SK-N-SH (cell line): ENCODE data around the gene RABEP2. TPM values are rescaled to one million over a fixed set of nuclear protein-coding genes. Genes with fewer than 3 reads are reported as not detected.

Experiments
- CTCF ChIA-PET: fragments of 300-600, 350-600 bp; formaldehyde crosslinking; extraction: SDS; loops from one replicate; lab custom pipeline; 2021; lab: Yijun Ruan, JAX
- POLR2A ChIA-PET: fragments of 350-600 bp; sonication (Branson Sonifier 250); formaldehyde crosslinking; extraction: SDS; loops from one replicate; lab custom pipeline; 2020; ENCODE audit warnings: antibody characterized with exemption, inconsistent platforms; lab: Yijun Ruan, JAX
- DNase-seq: peaks from one replicate; pipeline ENCODE4 v3.0.0; 2012
- H2AFZ ChIP-seq: fragments of 200-600 bp; sonication (generic); 2 replicates; pipeline ENCODE4 v1.8.1; 2016; ENCODE audit warnings: antibody characterized with exemption, mild to moderate bottlenecking, low read depth
- H3F3A ChIP-seq: fragments of 200-600 bp; sonication (generic); replicated peaks from 2 replicates; pipeline ENCODE3; 2016; ENCODE audit warnings: antibody characterized with exemption, mild to moderate bottlenecking; ENCODE audit not compliant: insufficient read depth
- H3K27ac ChIP-seq, 2 experiments: fragments of 200-500 bp in 1 of 2; fragments of 200-600 bp in 1 of 2; sonication (Bioruptor generic) in 1 of 2; sonication (generic), shearing (Covaris generic) in 1 of 2; 2 replicates each; pipeline versions ENCODE4 v1.5.1 to v1.6.1; 2014 to 2016; ENCODE audit warnings: low read depth in 2 of 2, inconsistent platforms in 1 of 2, low read length in 1 of 2, mild to moderate bottlenecking in 1 of 2, mixed read lengths in 1 of 2
- H3K27me3 ChIP-seq: fragments of 200-600 bp; sonication (generic), shearing (Covaris generic); 2 replicates; pipeline ENCODE4 v1.6.1; 2016; ENCODE audit warnings: mixed run types; ENCODE audit not compliant: insufficient read depth
- H3K36me3 ChIP-seq, 2 experiments: fragments of 200-500 bp in 1 of 2; fragments of 200-600 bp in 1 of 2; sonication (Bioruptor generic) in 1 of 2; sonication (generic) in 1 of 2; replicated peaks in 1 of 2; 2 replicates each; pipeline versions ENCODE3 to v1.5.1; 2014 to 2016; ENCODE audit warnings: low read length in 1 of 2, mild to moderate bottlenecking in 1 of 2; ENCODE audit not compliant: insufficient read depth in 2 of 2, control insufficient read depth in 1 of 2
- H3K4me1 ChIP-seq, 2 experiments: fragments of 200-500 bp in 1 of 2; fragments of 200-600 bp in 1 of 2; sonication (Bioruptor generic) in 1 of 2; sonication (generic), shearing (Covaris generic) in 1 of 2; 2 replicates each; pipeline versions ENCODE4 v1.5.1 to v1.6.1; 2014 to 2016; ENCODE audit warnings: low read depth in 1 of 2, low read length in 1 of 2, mixed run types in 1 of 2; ENCODE audit not compliant: insufficient read depth in 2 of 2, control insufficient read depth in 1 of 2
- H3K4me2 ChIP-seq: fragments of 200-600 bp; sonication (generic), shearing (Covaris generic); 2 replicates; pipeline ENCODE4 v1.6.1; 2017; ENCODE audit warnings: mixed run types
- H3K4me3 ChIP-seq, 2 experiments: fragments of 200-500 bp in 1 of 2; fragments of 200-600 bp in 1 of 2; sonication (Bioruptor generic) in 1 of 2; sonication (generic), shearing (Covaris generic) in 1 of 2; 2 replicates each; pipeline versions ENCODE4 v1.5.1 to v1.8.1; 2014 to 2016; ENCODE audit warnings: low read depth in 2 of 2, inconsistent platforms in 1 of 2, low read length in 1 of 2, mild to moderate bottlenecking in 1 of 2, mixed read lengths in 1 of 2, moderate library complexity in 1 of 2
- H3K79me2 ChIP-seq: fragments of 200-600 bp; sonication (generic); 2 replicates; pipeline ENCODE4 v1.8.1; 2017; ENCODE audit warnings: mild to moderate bottlenecking; ENCODE audit not compliant: insufficient read depth
- H3K9ac ChIP-seq: fragments of 200-600 bp; sonication (generic); 2 replicates; pipeline ENCODE4 v1.6.1; 2017; ENCODE audit warnings: mixed run types
- H3K9me2 ChIP-seq: fragments of 200-600 bp; sonication (generic); 2 replicates; pipeline ENCODE4 v1.6.1; 2017; ENCODE audit warnings: mixed run types
- H3K9me3 ChIP-seq: fragments of 200-600 bp; sonication (generic); 2 replicates; pipeline ENCODE4 v1.6.1; 2017; ENCODE audit warnings: mixed run types, mild to moderate bottlenecking, moderate library complexity
- H4K20me1 ChIP-seq: fragments of 200-600 bp; sonication (generic); 2 replicates; pipeline ENCODE4 v1.6.1; 2017; ENCODE audit warnings: mild to moderate bottlenecking, mixed run types; ENCODE audit not compliant: insufficient read depth
- ELF1 ChIP-seq: IDR thresholded peaks from 2 replicates; pipeline ENCODE4 v1.4.0; 2012
- EP300 ChIP-seq, 2 experiments: IDR thresholded peaks; 2 replicates each; pipeline versions ENCODE4 v1.4.0 to v1.6.1; 2012; ENCODE audit warnings: borderline replicate concordance in 1 of 2, low read depth in 1 of 2, low read length in 1 of 2
- FOSL2 ChIP-seq: IDR thresholded peaks from 2 replicates; pipeline ENCODE4 v1.4.0; 2012; ENCODE audit warnings: low read depth, mild to moderate bottlenecking, moderate library complexity, borderline replicate concordance
- JUND ChIP-seq: IDR thresholded peaks from 2 replicates; pipeline ENCODE4 v1.4.0; 2012
- NFIC ChIP-seq: IDR thresholded peaks from 2 replicates; pipeline ENCODE4 v1.4.0; 2012; ENCODE audit warnings: borderline replicate concordance
- NRF1 ChIP-seq: IDR thresholded peaks from 2 replicates; pipeline ENCODE4 v1.6.1; 2012; ENCODE audit warnings: low read depth, mild to moderate bottlenecking, low read length
- POLR2AphosphoS5 ChIP-seq: IDR thresholded peaks from 2 replicates; pipeline ENCODE4 v1.6.1; 2012; ENCODE audit warnings: low read depth, low read length
- RCOR1 ChIP-seq: fragments of 150-350 bp; IDR thresholded peaks from 2 replicates; pipeline ENCODE4 v1.6.1; 2017; ENCODE audit warnings: antibody characterized with exemption, low read length
- SMC3 ChIP-seq: IDR thresholded peaks from 2 replicates; pipeline ENCODE4 v1.6.1; 2012; ENCODE audit warnings: low read depth, low read length, improper control_type of control experiment
- TAF1 ChIP-seq: IDR thresholded peaks from 2 replicates; pipeline ENCODE4 v1.6.1; 2012; ENCODE audit warnings: low read depth, mild to moderate bottlenecking, low read length, moderate library complexity, borderline replicate concordance
- TCF12 ChIP-seq: IDR thresholded peaks from 2 replicates; pipeline ENCODE4 v1.4.0; 2012
- TEAD4 ChIP-seq: IDR thresholded peaks from 2 replicates; pipeline ENCODE4 v1.4.0; 2012; ENCODE audit warnings: mild to moderate bottlenecking, borderline replicate concordance; ENCODE audit not compliant: insufficient read depth
- YY1 ChIP-seq: IDR thresholded peaks from 2 replicates; pipeline ENCODE4 v1.4.0; 2012; ENCODE audit warnings: low read depth, mild to moderate bottlenecking
- ZBTB33 ChIP-seq: IDR thresholded peaks from 2 replicates; pipeline ENCODE4 v1.4.0; 2012; ENCODE audit warnings: low read depth, borderline replicate concordance
- WGBS: methylation state at CpG from one replicate; pipeline ENCODE4 v1.1.6; 2017; ENCODE audit warnings: low lambda C conversion rate; 5-methylcytosine and 5-hydroxymethylcytosine counted together
- polyA plus RNA-seq, 3 experiments: library from polyadenylated mRNA; depleted of rRNA; stranded (reverse); fragments of >200 nt; gene quantifications; 2 replicates each; pipeline ENCODE4 v1.2.3, GENCODE V29; 2012
- TF ChIP-seq, protein P1 (sequence below): fragments of 150-350 bp; IDR thresholded peaks from 2 replicates; pipeline ENCODE4 v1.6.1; 2016; ENCODE audit warnings: mild to moderate bottlenecking, low read depth, low read length
- TF ChIP-seq, protein P2 (sequence below): IDR thresholded peaks from 2 replicates; pipeline ENCODE4 v1.4.0; 2012; ENCODE audit warnings: low read depth
- TF ChIP-seq, protein P3 (sequence below): IDR thresholded peaks from 2 replicates; pipeline ENCODE4 v1.4.0; 2012; ENCODE audit warnings: low read depth, borderline replicate concordance
- TF ChIP-seq, protein P4 (sequence below): IDR thresholded peaks from 2 replicates; pipeline ENCODE4 v1.6.1; 2012; ENCODE audit warnings: mild to moderate bottlenecking, low read depth, low read length, moderate library complexity

The RABEP2 gene
- polyA plus RNA-seq, 1 of the 3 experiments (the other 2 are of a cell fraction) = 46.1 TPM

DNA sequence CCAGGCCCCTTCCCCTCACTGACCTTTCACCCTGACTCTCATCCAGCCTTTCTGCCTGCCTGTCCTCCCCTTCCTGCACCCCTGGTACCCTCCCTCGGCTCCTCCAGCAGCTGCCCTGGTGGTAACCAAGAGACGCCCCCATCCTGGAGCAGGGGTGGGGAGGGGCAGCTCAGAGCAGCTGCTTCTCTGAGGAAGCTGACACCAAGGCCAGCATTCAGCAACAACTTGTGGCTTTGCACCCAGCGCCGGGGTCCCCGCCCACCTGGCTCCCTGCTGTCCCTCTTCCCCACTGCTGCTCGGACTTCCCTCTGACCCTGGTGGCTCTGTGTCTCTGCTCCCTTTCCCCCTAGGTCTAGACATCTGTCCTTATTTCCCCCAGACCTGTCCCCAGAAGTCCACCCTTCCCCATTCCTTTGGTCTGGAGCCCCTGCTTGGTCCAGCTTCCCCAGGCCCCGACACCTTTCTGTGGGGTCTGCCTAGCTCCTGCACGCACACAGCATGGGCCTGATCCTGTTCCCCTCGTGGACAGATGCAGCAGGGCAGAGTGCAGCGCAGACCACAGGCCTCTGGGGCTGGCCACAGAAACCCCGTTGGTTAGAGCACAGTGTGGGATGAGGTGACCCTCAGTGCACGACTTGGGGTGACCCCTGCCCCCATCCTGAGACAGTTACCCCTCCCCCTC is 47.9 kb downstream of the RABEP2 start:
- DNase-seq = no peak
- Histone ChIP-seq H2AFZ (no peak overlapping the region), H3K4me1 (peaks cover 0 to 14% of the 10 kb centered on the region in 2 experiments; a peak in 1 of 4 replicates), H3K27me3 (no peaks in the 10 kb centered on the region), H3K9ac (no peak overlapping the region), H3K9me2 (no peaks in the 10 kb centered on the region), H3K79me2 (no peaks in the 10 kb centered on the region), H3K36me3 (peaks cover 0 to 27% of the 10 kb centered on the region in 2 experiments), H3K9me3 (no peaks in the 10 kb centered on the region), H4K20me1 (no peaks in the 10 kb centered on the region), H3K4me2 (no peak overlapping the region), H3F3A (peaks cover 4% of the 10 kb centered on the region), H3K27ac (no peak overlapping the region), H3K4me3 (no peak overlapping the region)
- ChIA-PET CTCF (no interaction called here), POLR2A (interaction anchor here (1.1 kb wide), 1 partner anchor 14 kb away, joined by 3 read pairs; no protein-coding TSS in a partner anchor)
- TF ChIP-seq FOSL2 = no peak
- TF ChIP-seq POLR2AphosphoS5 = no peak
- TF ChIP-seq TCF12 = no peak
- TF ChIP-seq, protein P1, sequence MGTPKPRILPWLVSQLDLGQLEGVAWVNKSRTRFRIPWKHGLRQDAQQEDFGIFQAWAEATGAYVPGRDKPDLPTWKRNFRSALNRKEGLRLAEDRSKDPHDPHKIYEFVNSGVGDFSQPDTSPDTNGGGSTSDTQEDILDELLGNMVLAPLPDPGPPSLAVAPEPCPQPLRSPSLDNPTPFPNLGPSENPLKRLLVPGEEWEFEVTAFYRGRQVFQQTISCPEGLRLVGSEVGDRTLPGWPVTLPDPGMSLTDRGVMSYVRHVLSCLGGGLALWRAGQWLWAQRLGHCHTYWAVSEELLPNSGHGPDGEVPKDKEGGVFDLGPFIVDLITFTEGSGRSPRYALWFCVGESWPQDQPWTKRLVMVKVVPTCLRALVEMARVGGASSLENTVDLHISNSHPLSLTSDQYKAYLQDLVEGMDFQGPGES = no peak
- TF ChIP-seq YY1 = no peak
- TF ChIP-seq, protein P2, sequence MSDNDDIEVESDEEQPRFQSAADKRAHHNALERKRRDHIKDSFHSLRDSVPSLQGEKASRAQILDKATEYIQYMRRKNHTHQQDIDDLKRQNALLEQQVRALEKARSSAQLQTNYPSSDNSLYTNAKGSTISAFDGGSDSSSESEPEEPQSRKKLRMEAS = no peak
- TF ChIP-seq RCOR1 = no peak
- no peak for TF ChIP-seq NRF1
- TF ChIP-seq SMC3 = no peak
- TF ChIP-seq EP300 (IDR thresholded peaks at IDR 0.05; ENCODE audit: borderline replicate concordance in 1 of 2, low read depth in 1 of 2, low read length in 1 of 2) = no peak
- TF ChIP-seq JUND = no peak
- no peak for TF ChIP-seq ELF1
- TF ChIP-seq, protein P3, sequence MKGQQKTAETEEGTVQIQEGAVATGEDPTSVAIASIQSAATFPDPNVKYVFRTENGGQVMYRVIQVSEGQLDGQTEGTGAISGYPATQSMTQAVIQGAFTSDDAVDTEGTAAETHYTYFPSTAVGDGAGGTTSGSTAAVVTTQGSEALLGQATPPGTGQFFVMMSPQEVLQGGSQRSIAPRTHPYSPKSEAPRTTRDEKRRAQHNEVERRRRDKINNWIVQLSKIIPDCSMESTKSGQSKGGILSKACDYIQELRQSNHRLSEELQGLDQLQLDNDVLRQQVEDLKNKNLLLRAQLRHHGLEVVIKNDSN = no peak
- TF ChIP-seq NFIC = no peak
- TF ChIP-seq TEAD4 = no peak
- WGBS = 88% methylated on average over 6 of the region's 12 CpGs

- peaks cover 4% of the 10 kb centered on the region for H3F3A ChIP-seq
- CTCF ChIA-PET = interaction anchor here (2.2 kb wide), 1 partner anchor 13 kb away, joined by 6 read pairs; the partner anchor contains the start of gene SH2B1
- 81% methylated on average over 15 of the region's 17 CpGs for WGBS
- no peak overlapping the region for H2AFZ ChIP-seq
- POLR2A ChIA-PET = no interaction called here
- H4K20me1 ChIP-seq = no peaks in the 10 kb centered on the region
- no peak for DNase-seq
- H3K4me3 ChIP-seq = no peak overlapping the region
- H3K79me2 ChIP-seq = no peaks in the 10 kb centered on the region
- no peak overlapping the region for H3K9ac ChIP-seq
- H3K27me3 ChIP-seq = no peaks in the 10 kb centered on the region
- H3K4me2 ChIP-seq = no peak overlapping the region
- H3K9me2 ChIP-seq = no peaks in the 10 kb centered on the region
- no peaks in the 10 kb centered on the region for H3K9me3 ChIP-seq
- no peak overlapping the region for H3K27ac ChIP-seq
- H3K4me1 ChIP-seq = peaks cover 0 to 14% of the 10 kb centered on the region in 2 experiments; a peak in 1 of 4 replicates
- H3K36me3 ChIP-seq = peaks cover 0 to 37% of the 10 kb centered on the region in 2 experiments
- TF ChIP-seq, protein P4, sequence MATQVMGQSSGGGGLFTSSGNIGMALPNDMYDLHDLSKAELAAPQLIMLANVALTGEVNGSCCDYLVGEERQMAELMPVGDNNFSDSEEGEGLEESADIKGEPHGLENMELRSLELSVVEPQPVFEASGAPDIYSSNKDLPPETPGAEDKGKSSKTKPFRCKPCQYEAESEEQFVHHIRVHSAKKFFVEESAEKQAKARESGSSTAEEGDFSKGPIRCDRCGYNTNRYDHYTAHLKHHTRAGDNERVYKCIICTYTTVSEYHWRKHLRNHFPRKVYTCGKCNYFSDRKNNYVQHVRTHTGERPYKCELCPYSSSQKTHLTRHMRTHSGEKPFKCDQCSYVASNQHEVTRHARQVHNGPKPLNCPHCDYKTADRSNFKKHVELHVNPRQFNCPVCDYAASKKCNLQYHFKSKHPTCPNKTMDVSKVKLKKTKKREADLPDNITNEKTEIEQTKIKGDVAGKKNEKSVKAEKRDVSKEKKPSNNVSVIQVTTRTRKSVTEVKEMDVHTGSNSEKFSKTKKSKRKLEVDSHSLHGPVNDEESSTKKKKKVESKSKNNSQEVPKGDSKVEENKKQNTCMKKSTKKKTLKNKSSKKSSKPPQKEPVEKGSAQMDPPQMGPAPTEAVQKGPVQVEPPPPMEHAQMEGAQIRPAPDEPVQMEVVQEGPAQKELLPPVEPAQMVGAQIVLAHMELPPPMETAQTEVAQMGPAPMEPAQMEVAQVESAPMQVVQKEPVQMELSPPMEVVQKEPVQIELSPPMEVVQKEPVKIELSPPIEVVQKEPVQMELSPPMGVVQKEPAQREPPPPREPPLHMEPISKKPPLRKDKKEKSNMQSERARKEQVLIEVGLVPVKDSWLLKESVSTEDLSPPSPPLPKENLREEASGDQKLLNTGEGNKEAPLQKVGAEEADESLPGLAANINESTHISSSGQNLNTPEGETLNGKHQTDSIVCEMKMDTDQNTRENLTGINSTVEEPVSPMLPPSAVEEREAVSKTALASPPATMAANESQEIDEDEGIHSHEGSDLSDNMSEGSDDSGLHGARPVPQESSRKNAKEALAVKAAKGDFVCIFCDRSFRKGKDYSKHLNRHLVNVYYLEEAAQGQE = no peak
- TF ChIP-seq, protein P1 = no peak
- TF ChIP-seq ELF1 (no peak), TAF1 (no peak), FOSL2 (no peak), ZBTB33 (no peak)
Observed at GRCh38 chr16:28876019-28876659, 48.9 kb downstream of the RABEP2 start.
